PFSK-1 (cell line): Measurements from ENCODE around the gene EML4.

ENCODE experiments used
- FOXP2 ChIP-seq: optimal IDR thresholded peaks from 2 replicates; pipeline ENCODE3; 2011; ENCODE audit warnings: borderline replicate concordance, control low read depth, inconsistent platforms; ENCODE audit not compliant: insufficient read depth; ENCODE audit errors: extremely low read length, extremely low read depth
- POLR2AphosphoS5 ChIP-seq: IDR thresholded peaks from 2 replicates; pipeline ENCODE4 v1.6.1; 2012; ENCODE audit warnings: low read depth, mild to moderate bottlenecking, control low read depth, low read length, moderate library complexity
- REST ChIP-seq, 2 experiments: IDR thresholded peaks; 2 replicates each; pipeline versions ENCODE4 v1.6.1 to v1.8.0; 2011 to 2012; ENCODE audit warnings: low read depth in 2 of 2, low read length in 2 of 2, control low read depth in 1 of 2, inconsistent platforms in 1 of 2, mild to moderate bottlenecking in 1 of 2, moderate library complexity in 1 of 2; ENCODE audit not compliant: insufficient read depth in 1 of 2
- SIN3A ChIP-seq: IDR thresholded peaks from 2 replicates; pipeline ENCODE4 v1.6.1; 2012; ENCODE audit warnings: mild to moderate bottlenecking, low read length, moderate library complexity, borderline replicate concordance; ENCODE audit not compliant: insufficient read depth
- TAF1 ChIP-seq: IDR thresholded peaks from 2 replicates; pipeline ENCODE4 v1.6.1; 2012; ENCODE audit warnings: low read length, control low read depth, borderline replicate concordance; ENCODE audit not compliant: insufficient read depth

EML4 gene

GRCh38 chr2:42194428-42194827 lies 25.3 kb downstream of the EML4 start:
- TF ChIP-seq SIN3A, result no peak
- no peak for TF ChIP-seq TAF1
- no peak for TF ChIP-seq REST (IDR thresholded peaks at IDR 0.05; ENCODE audit: insufficient read depth in 1 of 2, low read depth in 2 of 2, low read length in 2 of 2)
- TF ChIP-seq POLR2AphosphoS5, result no peak
- no peak for TF ChIP-seq FOXP2

- TF ChIP-seq TAF1 (no peak), SIN3A (no peak), REST (IDR thresholded peaks at IDR 0.05; ENCODE audit: insufficient read depth in 1 of 2, low read depth in 2 of 2, low read length in 2 of 2) (no peak), POLR2AphosphoS5 (no peak), FOXP2 (no peak)
Observed at GRCh38 chr2:42195559-42195958, 26.4 kb downstream of the EML4 start.

DNA sequence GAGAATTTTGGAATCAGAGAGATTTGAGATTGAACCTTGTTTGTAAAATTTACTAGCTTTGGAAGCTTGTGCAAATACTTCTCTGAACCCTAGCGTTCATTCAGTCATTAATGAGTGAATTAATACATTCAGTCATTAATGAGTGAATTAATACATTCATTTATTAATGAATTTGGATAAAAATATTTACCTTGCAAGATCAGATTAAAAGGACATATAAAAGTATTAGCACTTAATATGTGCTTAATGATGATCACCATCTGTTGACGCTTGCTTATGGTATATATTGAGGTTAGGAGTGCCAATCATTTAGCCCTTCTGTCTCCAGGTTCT lies 26.9 kb downstream of the EML4 start:
- TF ChIP-seq TAF1 (no peak), SIN3A (no peak), REST (IDR thresholded peaks at IDR 0.05; ENCODE audit: insufficient read depth in 1 of 2, low read depth in 2 of 2, low read length in 2 of 2) (no peak), POLR2AphosphoS5 (no peak), FOXP2 (no peak)

GRCh38 chr2:42196403-42197267 lies 27.5 kb downstream of the EML4 start:
- TF ChIP-seq FOXP2 (no peak), SIN3A (no peak), POLR2AphosphoS5 (no peak), TAF1 (no peak), REST (IDR thresholded peaks at IDR 0.05; ENCODE audit: insufficient read depth in 1 of 2, low read depth in 2 of 2, low read length in 2 of 2) (no peak)

DNA sequence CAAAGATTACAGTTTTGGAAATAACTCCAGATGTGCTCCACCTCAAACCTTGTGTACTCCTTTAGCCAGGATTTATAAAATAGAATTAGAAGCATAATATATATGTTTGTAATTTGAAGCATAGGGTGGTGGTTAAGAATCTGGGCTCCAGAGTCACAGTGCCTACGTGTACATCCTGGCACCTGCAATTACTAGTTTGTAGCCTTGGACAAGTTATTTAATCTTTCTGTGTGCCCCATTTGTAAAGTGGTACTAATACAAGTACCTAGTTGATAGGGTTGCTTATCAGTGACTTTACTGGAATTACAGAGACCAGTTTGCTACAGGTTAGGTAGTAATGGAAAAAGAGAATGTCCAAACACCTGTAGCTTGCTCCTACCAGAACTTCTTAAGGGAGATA lies 28.6 kb downstream of the EML4 start:
- no peak for TF ChIP-seq SIN3A
- TF ChIP-seq FOXP2, result no peak
- no peak for TF ChIP-seq POLR2AphosphoS5
- no peak for TF ChIP-seq TAF1
- TF ChIP-seq REST (IDR thresholded peaks at IDR 0.05; ENCODE audit: insufficient read depth in 1 of 2, low read depth in 2 of 2, low read length in 2 of 2), result no peak
